GM12878 (cell line): ENCODE results near the gene CCDC78. TPM values are rescaled to one million over a fixed set of nuclear protein-coding genes. Genes with fewer than 3 reads are reported as not detected.

Source experiments
- ATAC-seq: fragments of 200-7000 bp; cut with Tn5 transposase; 3 replicates; pipeline ENCODE4 v1.9.1; 2020; ENCODE audit warnings: mild to moderate bottlenecking, moderate library complexity
- BruUV-seq: library from RNA; stranded (reverse); fragments of 400-500 nt; replicated peaks from 2 replicates; lab custom pipeline; 2021; lab: Mats Ljungman, UMichigan
- CTCF ChIA-PET: fragments of 300-600 bp; sonication (Branson Sonifier 250); formaldehyde crosslinking; extraction: SDS; loops from one replicate; lab custom pipeline; 2021; ENCODE audit warnings: inconsistent platforms; lab: Yijun Ruan, JAX
- POLR2A ChIA-PET: fragments of 350-600 bp; formaldehyde crosslinking; extraction: SDS; loops from one replicate; lab custom pipeline; 2021; ENCODE audit warnings: inconsistent platforms; lab: Charles Lee
- RAD21 ChIA-PET: fragments of 300-600 bp; sonication (Branson Sonifier 250); formaldehyde crosslinking; loops from one replicate; lab custom pipeline; 2023; ENCODE audit warnings: antibody characterized with exemption; ENCODE audit not compliant: unreplicated experiment; lab: Charles Lee
- SMC1A ChIA-PET: fragments of 300-600 bp; sonication (Branson Sonifier 250); formaldehyde crosslinking; loops from one replicate; lab custom pipeline; 2023; ENCODE audit not compliant: unreplicated experiment, uncharacterized antibody; lab: Charles Lee
- DNase-seq: peaks from one replicate; pipeline ENCODE4 v3.0.0-alpha.2; 2011; ENCODE audit warnings: low read depth, low spot score
- FAIRE-seq: peaks from 3 replicates; lab custom pipeline; 2011; peaks lifted over from hg19 to GRCh38; lab: Jason Lieb, UNC
- H2AFZ ChIP-seq: 2 replicates; pipeline ENCODE4 v1.6.0; 2011; ENCODE audit warnings: low read depth, low read length, control low read depth; ENCODE audit not compliant: control insufficient read depth
- H3K27ac ChIP-seq: 2 replicates; pipeline ENCODE4 v1.5.1; 2011; ENCODE audit warnings: control low read depth; ENCODE audit not compliant: control insufficient read depth, insufficient read depth
- H3K27me3 ChIP-seq, 2 experiments: replicated peaks in 1 of 2; 2 replicates each; pipeline versions ENCODE4 v1.6.0 to v1.6.1; 2011; ENCODE audit warnings: low read length in 1 of 2; ENCODE audit not compliant: control insufficient read depth in 2 of 2, insufficient read depth in 2 of 2
- H3K36me3 ChIP-seq, 2 experiments: 2 replicates each; pipeline ENCODE4 v1.5.1; 2011; ENCODE audit warnings: low read length in 1 of 2; ENCODE audit not compliant: control insufficient read depth in 2 of 2, insufficient read depth in 2 of 2
- H3K4me1 ChIP-seq: 2 replicates; pipeline ENCODE4 v1.6.1; 2011; ENCODE audit warnings: mild to moderate bottlenecking, low read length, moderate library complexity, mixed read lengths; ENCODE audit not compliant: control insufficient read depth, insufficient read depth
- H3K4me2 ChIP-seq: 2 replicates; pipeline ENCODE4 v1.6.0; 2011; ENCODE audit warnings: control low read depth; ENCODE audit not compliant: control insufficient read depth, insufficient read depth
- H3K4me3 ChIP-seq: fragments of 200-600 bp; sonication (generic); 2 replicates; pipeline ENCODE4 v1.5.1; 2016
- H3K79me2 ChIP-seq: 2 replicates; pipeline ENCODE4 v1.6.0; 2011; ENCODE audit warnings: low read length; ENCODE audit not compliant: control insufficient read depth, insufficient read depth
- H3K9ac ChIP-seq: 2 replicates; pipeline ENCODE4 v1.8.0; 2011; ENCODE audit warnings: low read length, control low read depth, mixed read lengths; ENCODE audit not compliant: control insufficient read depth, insufficient read depth
- H3K9me3 ChIP-seq: replicated peaks from 3 replicates; pipeline ENCODE4 v1.5.1; 2011; ENCODE audit warnings: mild to moderate bottlenecking, low read length; ENCODE audit not compliant: control insufficient read depth, insufficient read depth
- H4K20me1 ChIP-seq: 2 replicates; pipeline ENCODE4 v1.6.0; 2011; ENCODE audit not compliant: control insufficient read depth, insufficient read depth
- ATF2 ChIP-seq: IDR thresholded peaks from 2 replicates; pipeline ENCODE4 v1.6.1; 2012; ENCODE audit warnings: low read length, inconsistent platforms
- ESRRA ChIP-seq: IDR thresholded peaks from 2 replicates; pipeline ENCODE4 v1.6.1; 2012; ENCODE audit warnings: mild to moderate bottlenecking, low read length, improper control_type of control experiment
- HSF1 ChIP-seq: fragments of 150-350 bp; IDR thresholded peaks from 2 replicates; pipeline ENCODE4 v1.6.1; 2014; ENCODE audit warnings: mild to moderate bottlenecking, low read depth, low read length
- NFIC ChIP-seq: IDR thresholded peaks from 2 replicates; pipeline ENCODE4 v1.6.1; 2012; ENCODE audit warnings: low read depth, mild to moderate bottlenecking, inconsistent platforms, low read length, moderate library complexity
- NKRF ChIP-seq: fragments of 450-650 bp; conservative IDR thresholded peaks from 2 replicates; pipeline ENCODE4 v1.6.1; 2017; ENCODE audit warnings: mild to moderate bottlenecking, moderate library complexity
- RELB ChIP-seq: fragments of 450-650 bp; IDR thresholded peaks from 2 replicates; pipeline ENCODE4 v1.6.1; 2017; ENCODE audit warnings: low read depth, mild to moderate bottlenecking, moderate library complexity
- SIX5 ChIP-seq: IDR thresholded peaks from 2 replicates; pipeline ENCODE4 v1.6.1; 2011; ENCODE audit warnings: mild to moderate bottlenecking, low read depth, low read length, moderate library complexity; ENCODE audit not compliant: severe bottlenecking
- SPI1 ChIP-seq: IDR thresholded peaks from 2 replicates; pipeline ENCODE4 v1.6.1; 2011; ENCODE audit warnings: low read depth, mild to moderate bottlenecking, low read length, moderate library complexity, borderline replicate concordance; ENCODE audit not compliant: insufficient read depth
- ZNF592 ChIP-seq: fragments of 450-650 bp; IDR thresholded peaks from 2 replicates; pipeline ENCODE4 v1.6.1; 2017; ENCODE audit warnings: mild to moderate bottlenecking, moderate library complexity
- WGBS: methylation state at CpG from one replicate; pipeline ENCODE4 v1.1.6; 2016; ENCODE audit warnings: low lambda C conversion rate; ENCODE audit not compliant: insufficient replicate concordance, insufficient coverage; ENCODE audit errors: missing lambda C conversion rate; 5-methylcytosine and 5-hydroxymethylcytosine counted together
- in situ Hi-C: fragments of 300-500 bp; cut with MboI; formaldehyde crosslinking; loops from 9 replicates; pipeline ENCODE4 v1.14.3; 2018; ENCODE audit warnings: mixed read lengths
- intact Hi-C: fragments of 100-400 bp; cut with micrococcal nuclease; formaldehyde crosslinking; loops from one replicate; pipeline ENCODE4 v1.14.2; 2022; ENCODE audit not compliant: unreplicated experiment
- polyA plus RNA-seq, 11 experiments: library from polyadenylated mRNA; depleted of rRNA in 4 of 11; unstranded in 6 of 11; stranded (reverse) in 5 of 11; fragments of >200 nt; fragmentation: Nextera tagmentation in 4 of 11; fragmentation: Illumina TruSeq in 1 of 11; extraction: Ambion mirVana in 4 of 11; extraction: Trizol in 1 of 11; gene quantifications; 1 replicate in 1 of 11; 2 replicates in 10 of 11; pipeline versions ENCODE4 v1.2.1 to v1.2.3, GENCODE V29; 2011 to 2016; ENCODE audit warnings: inconsistent platforms in 2 of 11, missing spikeins in 2 of 11, low read depth in 1 of 11
- total RNA-seq, 4 experiments: library from RNA; depleted of rRNA in 3 of 4; stranded (reverse); fragments of >200 nt in 3 of 4; fragmentation: Illumina TruSeq in 1 of 4; extraction: Trizol in 1 of 4; gene quantifications; 2 replicates each; pipeline versions ENCODE4 v1.2.1 to v1.2.3, GENCODE V29; 2013 to 2021

CCDC78 gene
- total and polyA plus RNA-seq, 10 of the 15 experiments (the other 5 are each of a cell fraction or from before 2014, with no cell fraction given), result 0.10 to 26.2 (median 5.4) TPM

GRCh38 chr16:711084-711483, 15.2 kb downstream of the CCDC78 start:
- H3K9me3 ChIP-seq, result no peaks in the 10 kb centered on the region
- WGBS, result 43% methylated on average over 12 of the region's 12 CpGs
- H3K27me3 ChIP-seq, result no peaks in the 10 kb centered on the region; a peak in 2 of 4 replicates
- intact Hi-C loops (loop anchor here (1.0 to 2.0 kb wide), 2 partner anchors 74 to 392 kb away; no protein-coding TSS in a partner anchor), in situ Hi-C loops (loop anchor here (5.0 kb wide), 1 partner anchor 76 kb away; the partner anchor contains the start of genes CHTF18 and RPUSD1)
- no peaks in the 10 kb centered on the region for H3K79me2 ChIP-seq
- H3K27ac ChIP-seq, result no peak overlapping the region
- H3K36me3 ChIP-seq, result no peaks in the 10 kb centered on the region
- ChIA-PET SMC1A (no interaction called here), RAD21 (no interaction called here), CTCF (interaction anchor here (0.6 to 1.3 kb wide), 3 partner anchors 30 to 209 kb away, joined by 3 to 5 read pairs (median 4); no protein-coding TSS in a partner anchor), POLR2A (no interaction called here)
- no peak overlapping the region for H3K4me3 ChIP-seq
- no peaks in the 10 kb centered on the region for H4K20me1 ChIP-seq
- no peak overlapping the region for H2AFZ ChIP-seq
- no TSS peak for BruUV-seq
- H3K9ac ChIP-seq, result no peak overlapping the region
- no peak overlapping the region for H3K4me2 ChIP-seq
- FAIRE-seq, result no peak
- no peak for DNase-seq
- ATAC-seq, result no peak
- H3K4me1 ChIP-seq, result no peaks in the 10 kb centered on the region
- TF ChIP-seq ESRRA, result no peak
- no peak for TF ChIP-seq RELB
- no peak for TF ChIP-seq ATF2
- no peak for TF ChIP-seq SPI1
- TF ChIP-seq NKRF, result no peak
- no peak for TF ChIP-seq HSF1
- TF ChIP-seq NFIC, result no peak
- no peak for TF ChIP-seq ZNF592
- TF ChIP-seq SIX5, result no peak
